ENCODE data around the gene CARNS1.

The CARNS1 gene

GRCh38 chr11:67469508-67469811 lies 54.0 kb downstream of the CARNS1 start:
- no peaks in the 10 kb centered on the region for H3K9me3 ChIP-seq (ENCODE audit: insufficient read depth, low read depth, low read length)
- H3K9ac ChIP-seq (ENCODE audit: low read depth, low read length), result peak overlapping the region; percentile 54; the same call in 1 of the 2 replicates
- peak overlapping the region; percentile 64 for H3K4me3 ChIP-seq (ENCODE audit: low read length)
- H3K27me3 ChIP-seq (ENCODE audit: insufficient read depth, low read length), result no peaks in the 10 kb centered on the region; the same call in 1 of the 2 replicates
- no peaks in the 10 kb centered on the region for H3K36me3 ChIP-seq (ENCODE audit: insufficient read depth, low read depth, low read length)
- H3K27ac ChIP-seq (ENCODE audit: low read length), result no peak overlapping the region
- H3K4me1 ChIP-seq (ENCODE audit: insufficient read depth, low read length), result peaks cover 6% of the 10 kb centered on the region; the same call in 1 of the 2 replicates

GRCh38 chr11:67470337-67471002 lies 55.0 kb downstream of the CARNS1 start:
- Histone ChIP-seq H3K4me1 (ENCODE audit: insufficient read depth, low read length) (peaks cover 6% of the 10 kb centered on the region; the same call in 1 of the 2 replicates), H3K9ac (ENCODE audit: low read depth, low read length) (no peak overlapping the region), H3K27me3 (ENCODE audit: insufficient read depth, low read length) (no peaks in the 10 kb centered on the region; the same call in 1 of the 2 replicates), H3K27ac (ENCODE audit: low read length) (no peak overlapping the region), H3K9me3 (ENCODE audit: insufficient read depth, low read depth, low read length) (no peaks in the 10 kb centered on the region), H3K36me3 (ENCODE audit: insufficient read depth, low read depth, low read length) (no peaks in the 10 kb centered on the region), H3K4me3 (ENCODE audit: low read length) (no peak overlapping the region)

- Histone ChIP-seq H3K4me1 (ENCODE audit: insufficient read depth, low read length) (peaks cover 5% of the 10 kb centered on the region; the same call in 1 of the 2 replicates), H3K9me3 (ENCODE audit: insufficient read depth, low read depth, low read length) (no peaks in the 10 kb centered on the region), H3K4me3 (ENCODE audit: low read length) (no peak overlapping the region), H3K9ac (ENCODE audit: low read depth, low read length) (no peak overlapping the region), H3K27me3 (ENCODE audit: insufficient read depth, low read length) (no peaks in the 10 kb centered on the region; the same call in 1 of the 2 replicates), H3K27ac (ENCODE audit: low read length) (no peak overlapping the region), H3K36me3 (ENCODE audit: insufficient read depth, low read depth, low read length) (no peaks in the 10 kb centered on the region)
Observed at GRCh38 chr11:67472882-67473281, 57.4 kb downstream of the CARNS1 start.
